Erythroblast (primary cell): Measurements from ENCODE around the gene PRR35.
A peak's percentile ranks its signal among the peaks of the same experiment; 100 is the strongest.

Experiments
- DNase-seq, 2 experiments: peaks; one replicate each; lab custom pipeline; 2025; lab: John Stamatoyannopoulos, UW
- GATA1 ChIP-seq: IDR thresholded peaks from 2 replicates; pipeline ENCODE4 v1.6.1; 2011; ENCODE audit warnings: low read depth, mild to moderate bottlenecking, control low read depth, low read length, moderate library complexity
- POLR2A ChIP-seq: IDR thresholded peaks from 2 replicates; pipeline ENCODE4 v1.6.1; 2011; ENCODE audit warnings: mild to moderate bottlenecking, low read length

Gene PRR35

GRCh38 chr16:533391-534123 lies 26.6 kb upstream of the PRR35 start:
- DNase-seq: no peak
- no peak for TF ChIP-seq GATA1
- TF ChIP-seq POLR2A: no peak

GRCh38 chr16:534135-534534 lies 26.1 kb upstream of the PRR35 start:
- no peak for DNase-seq
- TF ChIP-seq GATA1 (no peak), POLR2A (no peak)

- TF ChIP-seq GATA1: no peak
- TF ChIP-seq POLR2A: no peak
- DNase-seq: no peak
Observed at GRCh38 chr16:534856-535445, 25.2 kb upstream of the PRR35 start.

- DNase-seq: peak; percentile 83 to 90
- TF ChIP-seq POLR2A (no peak), GATA1 (no peak)
Observed at GRCh38 chr16:535446-536405, 24.5 kb upstream of the PRR35 start.

GRCh38 chr16:536746-537145 lies 23.4 kb upstream of the PRR35 start:
- DNase-seq: no peak
- TF ChIP-seq GATA1 (no peak), POLR2A (no peak)

- no peak for DNase-seq
- TF ChIP-seq POLR2A: no peak
- TF ChIP-seq GATA1: no peak
Observed at GRCh38 chr16:537415-538335, 22.5 kb upstream of the PRR35 start.

- no peak for DNase-seq
- no peak for TF ChIP-seq POLR2A
- TF ChIP-seq GATA1: no peak
Observed at GRCh38 chr16:539901-540530, 20.2 kb upstream of the PRR35 start.

GRCh38 chr16:540645-541340 lies 19.4 kb upstream of the PRR35 start:
- TF ChIP-seq POLR2A (no peak), GATA1 (no peak)
- DNase-seq: no peak

GRCh38 chr16:543301-544164 lies 16.7 kb upstream of the PRR35 start:
- DNase-seq: no peak
- no peak for TF ChIP-seq POLR2A
- no peak for TF ChIP-seq GATA1

- DNase-seq: no peak
- TF ChIP-seq GATA1 (no peak), POLR2A (no peak)
Observed at GRCh38 chr16:544517-544916, 15.7 kb upstream of the PRR35 start.

GRCh38 chr16:546909-547770 lies 13.1 kb upstream of the PRR35 start:
- TF ChIP-seq GATA1 (no peak), POLR2A (no peak)
- DNase-seq: peak; percentile 75 to 83
